Esophagus squamous epithelium (tissue), 5 donors: Measurements from ENCODE around the gene NOXA1. TPM values are rescaled to one million over a fixed set of nuclear protein-coding genes. Genes with fewer than 3 reads are reported as not detected.

Source experiments
- DNase-seq: peaks from one replicate; lab custom pipeline; 2025; lab: John Stamatoyannopoulos, UW
- H3K27ac ChIP-seq, 4 donors: fragments of 200-600 bp; sonication (generic); one replicate each; pipeline ENCODE4 v1.5.1; 2016 to 2019; ENCODE audit warnings: mild to moderate bottlenecking in 1 of 4
- H3K27me3 ChIP-seq, 4 donors: fragments of 200-600 bp; sonication (generic); 1 replicate in 3 of 4; 2 replicates in 1 of 4; pipeline versions ENCODE4 v1.5.1 to v1.6.0; 2017 to 2021; ENCODE audit warnings: antibody characterized with exemption in 1 of 4
- H3K36me3 ChIP-seq, 3 donors: fragments of 200-600 bp; sonication (generic); one replicate each; pipeline ENCODE4 v1.5.1; 2016 to 2019
- H3K4me1 ChIP-seq, 3 donors: fragments of 200-600 bp; sonication (generic); one replicate each; pipeline ENCODE4 v1.5.1; 2017 to 2019
- H3K4me3 ChIP-seq, 4 donors: fragments of 200-600 bp; sonication (generic); 1 replicate in 3 of 4; 2 replicates in 1 of 4; pipeline ENCODE4 v1.5.1; 2016 to 2019; ENCODE audit warnings: mild to moderate bottlenecking in 2 of 4, moderate library complexity in 1 of 4
- H3K9me3 ChIP-seq, 3 donors: fragments of 200-600 bp; sonication (generic); one replicate each; pipeline ENCODE4 v1.5.1; 2016 to 2019
- CTCF ChIP-seq, 6 experiments: fragments of 450-650 bp in 4 of 6; fragments of 200-600 bp in 2 of 6; sonication (generic) in 2 of 6; IDR thresholded peaks; one replicate each; pipeline ENCODE4 v1.5.1; 2016 to 2019; ENCODE audit warnings: antibody characterized with exemption in 6 of 6, mild to moderate bottlenecking in 4 of 6, moderate library complexity in 4 of 6
- POLR2A ChIP-seq, 4 donors: fragments of 450-650 bp; IDR thresholded peaks; one replicate each; pipeline ENCODE4 v1.6.1; 2017; ENCODE audit warnings: antibody characterized with exemption in 4 of 4, mild to moderate bottlenecking in 4 of 4, moderate library complexity in 3 of 4
- whole genome bisulfite sequencing, 2 donors: methylation state at CpG; one replicate each; pipeline ENCODE4 v1.1.5; 2018; 5-methylcytosine and 5-hydroxymethylcytosine counted together
- intact Hi-C: fragments of 100-400 bp; cut with DNase I; formaldehyde crosslinking; loops from one replicate; pipeline ENCODE4 v1.15.0; 2022
- total RNA-seq, 4 donors: library from RNA; depleted of rRNA; stranded (reverse); fragments of >200 nt; gene quantifications; one replicate each; pipeline ENCODE4 v1.1.0, GENCODE V29; 2016
- donor health status: DM: yes; HTN: yes; CAD: no.

Gene NOXA1
- total RNA-seq, 4 donors from 2014 or later, result 2.1 to 7.4 (median 4.8) TPM

- no peak overlapping the region for H3K27ac ChIP-seq
- H3K27me3 ChIP-seq, result peaks cover 0 to 5% (median 0%) of the 10 kb centered on the region in 4 donors
- no peak for DNase-seq
- H3K9me3 ChIP-seq, result no peaks in the 10 kb centered on the region
- WGBS, 2 donors, result 89 to 100% methylated on average over 2 to 9 of the region's 15 CpGs
- TF ChIP-seq POLR2A (IDR thresholded peaks at IDR 0.05) (no peak), CTCF (IDR thresholded peaks at IDR 0.05) (no peak)
- H3K4me1 ChIP-seq, result peaks cover 11 to 26% (median 14%) of the 10 kb centered on the region in 3 donors
- intact Hi-C loops, result no loop called here
- H3K36me3 ChIP-seq, result no peaks in the 10 kb centered on the region
- H3K4me3 ChIP-seq, result no peak overlapping the region
These were observed 19.9 kb upstream of the NOXA1 start for GRCh38 chr9:137403269-137403668.

GRCh38 chr9:137404961-137405567, 18.1 kb upstream of the NOXA1 start:
- peaks cover 11 to 21% (median 14%) of the 10 kb centered on the region in 3 donors for H3K4me1 ChIP-seq
- no peaks in the 10 kb centered on the region for H3K36me3 ChIP-seq
- no peak overlapping the region for H3K27ac ChIP-seq
- no peak overlapping the region for H3K4me3 ChIP-seq
- peaks cover 0 to 5% (median 0%) of the 10 kb centered on the region in 4 donors for H3K27me3 ChIP-seq
- WGBS, 2 donors, result 93 to 100% methylated on average over 3 to 6 of the region's 24 CpGs
- H3K9me3 ChIP-seq, result no peaks in the 10 kb centered on the region
- intact Hi-C loops, result loop anchor here (5.0 kb wide), 1 partner anchor 108 kb away; no protein-coding TSS in a partner anchor
- no peak for TF ChIP-seq CTCF (IDR thresholded peaks at IDR 0.05)
- no peak for TF ChIP-seq POLR2A (IDR thresholded peaks at IDR 0.05)
- DNase-seq, result no peak

GRCh38 chr9:137405677-137406081, 17.5 kb upstream of the NOXA1 start:
- Histone ChIP-seq H3K4me1 (peaks cover 11 to 23% (median 14%) of the 10 kb centered on the region in 3 donors), H3K4me3 (no peak overlapping the region), H3K36me3 (no peaks in the 10 kb centered on the region), H3K9me3 (no peaks in the 10 kb centered on the region), H3K27ac (no peak overlapping the region), H3K27me3 (peaks cover 0 to 5% (median 0%) of the 10 kb centered on the region in 4 donors)
- no peak for TF ChIP-seq POLR2A (IDR thresholded peaks at IDR 0.05)
- TF ChIP-seq CTCF (IDR thresholded peaks at IDR 0.05), result no peak
- WGBS, 2 donors, result 84 to 88% methylated on average over 1 to 10 of the region's 11 CpGs
- DNase-seq, result no peak
- intact Hi-C loops, result loop anchor here (5.0 kb wide), 1 partner anchor 108 kb away; no protein-coding TSS in a partner anchor

- TF ChIP-seq POLR2A (IDR thresholded peaks at IDR 0.05), result no peak
- no peak overlapping the region for H3K27ac ChIP-seq
- intact Hi-C loops, result loop anchor here (5.0 kb wide), 1 partner anchor 109 kb away; no protein-coding TSS in a partner anchor
- no peaks in the 10 kb centered on the region for H3K9me3 ChIP-seq
- 51 to 59% methylated on average over 9 to 15 of the region's 20 CpGs for WGBS, 2 donors
- peaks cover 0 to 5% (median 0%) of the 10 kb centered on the region in 4 donors for H3K27me3 ChIP-seq
- DNase-seq, result no peak
- no peaks in the 10 kb centered on the region for H3K36me3 ChIP-seq
- H3K4me3 ChIP-seq, result peak overlapping the region; percentile 23 to 65 (median 38)
- peaks cover 16 to 28% (median 19%) of the 10 kb centered on the region in 3 donors for H3K4me1 ChIP-seq
These were observed 17.0 kb upstream of the NOXA1 start for GRCh38 chr9:137406085-137406760.

- WGBS, 2 donors, result no CpG with 5 or more reads among the region's 63 CpGs
- peak overlapping the region in 3 of 4 donors; percentile 7 to 55 (median 44) for H3K27ac ChIP-seq
- no peaks in the 10 kb centered on the region for H3K9me3 ChIP-seq
- peaks cover 24 to 36% (median 27%) of the 10 kb centered on the region in 3 donors for H3K4me1 ChIP-seq
- TF ChIP-seq POLR2A (IDR thresholded peaks at IDR 0.05) (no peak), CTCF (IDR thresholded peaks at IDR 0.05) (peak; percentile 53 to 93 (median 82))
- peaks cover 0 to 5% (median 0%) of the 10 kb centered on the region in 4 donors for H3K27me3 ChIP-seq
- no peaks in the 10 kb centered on the region for H3K36me3 ChIP-seq
- DNase-seq, result no peak
- H3K4me3 ChIP-seq, result peak overlapping the region; percentile 23 to 65 (median 38)
- intact Hi-C loops, result loop anchor here (5.0 kb wide), 1 partner anchor 110 kb away; no protein-coding TSS in a partner anchor
These were observed 16.2 kb upstream of the NOXA1 start for GRCh38 chr9:137406876-137407589.
